Measurements from ENCODE around the gene PDP2. TPM values are rescaled to one million over a fixed set of nuclear protein-coding genes. Genes with fewer than 3 reads are reported as not detected.

The PDP2 gene
- total and polyA plus RNA-seq, 9 of the 15 experiments (the other 6 are each of a cell fraction or from before 2014, with no cell fraction given): 2.5 to 24.3 (median 7.2) TPM

GRCh38 chr16:66872943-66873684 lies 7.2 kb upstream of the PDP2 start (continued):
- peak; percentile 73 for TF ChIP-seq ETS1 (conservative IDR thresholded peaks at IDR 0.05; ENCODE audit: control insufficient read depth, low read depth, low read length)
- peak; percentile 56 for TF ChIP-seq RBBP5 (IDR thresholded peaks at IDR 0.05; ENCODE audit: borderline replicate concordance, insufficient read depth, low read length, poor library complexity, severe bottlenecking)
- peak; percentile 12; the same call in 1 of the 2 replicates for TF ChIP-seq NKRF (IDR thresholded peaks at IDR 0.05; ENCODE audit: borderline replicate concordance)
- no peak for TF ChIP-seq ZNF764 (CRISPR knock-in tag; IDR thresholded peaks at IDR 0.05; ENCODE audit: low read depth)
- TF ChIP-seq TCF7L2 (IDR thresholded peaks at IDR 0.05; ENCODE audit: low read depth, low read length): 0 out of 2 replicates have a peak, but pooled peaks have one; percentile 7
- peak; percentile 75 for TF ChIP-seq PRDM10 (IDR thresholded peaks at IDR 0.05; ENCODE audit: partially characterized antibody)
- TF ChIP-seq MYC (IDR thresholded peaks at IDR 0.05; ENCODE audit: low read depth, low read length): peak; percentile 94
- 0 out of 2 replicates have a peak, but pooled peaks have one; percentile 49 for TF ChIP-seq MYC (CRISPR knock-in tag; IDR thresholded peaks at IDR 0.05; ENCODE audit: borderline replicate concordance, low read depth)
- TF ChIP-seq AFF1 (IDR thresholded peaks at IDR 0.05; ENCODE audit: low read depth in 1 of 2, partially characterized antibody in 2 of 2): peak; percentile 11 to 38
- TF ChIP-seq TFAP4 (CRISPR knock-in tag; IDR thresholded peaks at IDR 0.05; ENCODE audit: borderline replicate concordance): peak; percentile 84
- peak; percentile 85 for TF ChIP-seq FOSL1 (tag; conservative IDR thresholded peaks at IDR 0.05)
- TF ChIP-seq SMARCA5 (IDR thresholded peaks at IDR 0.05): peak; percentile 87
- TF ChIP-seq KDM4B (IDR thresholded peaks at IDR 0.05; ENCODE audit: borderline replicate concordance in 2 of 2, low read depth in 1 of 2): no peak

All from K562 (cell line).